HG03159 (cell line): ENCODE measurements around the gene SMPD2.

Experiments
- ATAC-seq: cut with Tn5 transposase; IDR thresholded peaks from one replicate; pipeline ENCODE4 v1.9.1; 2021; ENCODE audit warnings: mild to moderate bottlenecking, moderate library complexity; ENCODE audit not compliant: unreplicated experiment

Gene SMPD2

DNA sequence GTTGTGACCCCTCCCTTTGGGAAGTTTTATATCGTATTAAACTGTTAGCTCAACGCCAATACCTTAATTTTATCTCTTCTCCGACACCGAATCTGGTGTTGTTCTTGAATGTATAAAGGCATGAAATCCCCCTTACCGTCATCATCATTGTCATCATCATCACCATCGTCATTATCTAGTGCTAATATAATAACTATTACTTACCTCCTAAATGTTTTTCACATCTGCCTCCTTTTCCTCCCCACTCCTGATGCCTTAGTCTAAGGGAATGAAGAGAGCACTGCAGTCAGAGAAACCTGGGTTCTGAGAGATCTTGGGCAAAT is 43.2 kb downstream of the SMPD2 start:
- peak; percentile 9 for ATAC-seq

DNA sequence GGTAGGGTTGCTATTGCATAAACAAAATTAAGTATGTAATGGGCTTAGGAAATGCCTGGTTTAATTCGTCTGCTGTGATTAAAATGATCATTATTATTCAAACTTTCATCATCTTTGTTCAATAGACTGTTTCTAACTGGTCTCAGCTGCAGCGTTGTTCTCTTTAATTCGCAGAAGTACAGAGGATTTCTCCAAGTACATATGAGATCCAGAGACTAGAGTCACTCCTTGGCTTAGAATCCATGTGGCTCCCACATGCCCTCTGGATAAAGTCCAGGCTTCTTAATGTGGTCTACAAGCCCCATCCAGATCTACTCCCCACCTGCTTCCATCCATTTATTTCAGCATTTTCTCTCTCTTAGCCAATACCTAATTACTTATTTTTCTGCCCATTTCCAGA is 43.6 kb downstream of the SMPD2 start:
- no peak for ATAC-seq

DNA sequence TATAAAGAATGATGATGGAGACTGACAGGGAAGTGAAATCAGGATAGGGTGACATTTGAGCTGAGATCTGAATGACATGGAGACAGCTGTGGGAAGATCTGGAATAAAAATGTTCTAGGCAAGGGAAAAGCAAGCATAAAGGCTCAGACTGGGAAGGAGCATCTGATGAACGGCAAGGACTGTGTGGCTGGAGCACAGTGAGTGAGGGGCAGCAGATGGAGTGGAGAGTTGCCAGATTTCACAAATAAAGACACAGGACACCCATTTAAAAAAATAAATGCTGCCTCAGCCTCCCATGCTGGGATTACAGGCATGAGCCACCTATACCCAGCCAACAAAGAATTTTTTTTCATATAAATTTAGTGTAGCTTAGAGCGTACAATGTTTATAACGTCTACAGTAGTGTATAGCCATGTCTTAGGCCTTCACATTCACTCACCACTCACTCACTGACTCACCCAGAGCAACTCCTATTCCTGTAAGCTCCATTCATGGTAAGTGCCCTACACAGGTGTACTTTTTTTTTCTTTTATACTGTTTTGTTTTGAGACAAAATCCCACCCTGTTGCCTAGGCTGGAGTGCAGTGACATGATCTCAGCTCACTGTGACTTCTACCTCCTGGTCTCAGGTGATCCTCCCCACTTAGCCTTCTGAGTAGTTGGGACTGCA is 44.9 kb downstream of the SMPD2 start:
- ATAC-seq: no peak

DNA sequence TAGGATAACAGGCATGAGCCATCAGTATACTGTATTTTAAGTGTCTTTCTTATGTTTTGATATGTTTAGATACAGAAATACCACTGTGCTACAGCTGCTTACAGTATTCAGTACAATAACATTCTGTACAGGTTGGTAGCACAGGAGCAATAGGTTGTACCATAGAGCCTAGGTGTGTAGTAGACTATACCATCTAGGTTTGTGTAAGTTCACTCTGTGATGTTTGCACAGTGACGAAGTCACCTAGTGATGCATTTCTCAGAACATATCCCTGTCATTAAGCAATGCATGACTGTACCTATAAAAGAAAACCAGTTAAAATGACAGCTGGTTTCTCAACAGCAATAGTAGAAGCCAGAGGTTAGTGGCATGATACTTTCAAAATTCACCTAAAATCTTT is 45.5 kb downstream of the SMPD2 start:
- ATAC-seq: no peak

DNA sequence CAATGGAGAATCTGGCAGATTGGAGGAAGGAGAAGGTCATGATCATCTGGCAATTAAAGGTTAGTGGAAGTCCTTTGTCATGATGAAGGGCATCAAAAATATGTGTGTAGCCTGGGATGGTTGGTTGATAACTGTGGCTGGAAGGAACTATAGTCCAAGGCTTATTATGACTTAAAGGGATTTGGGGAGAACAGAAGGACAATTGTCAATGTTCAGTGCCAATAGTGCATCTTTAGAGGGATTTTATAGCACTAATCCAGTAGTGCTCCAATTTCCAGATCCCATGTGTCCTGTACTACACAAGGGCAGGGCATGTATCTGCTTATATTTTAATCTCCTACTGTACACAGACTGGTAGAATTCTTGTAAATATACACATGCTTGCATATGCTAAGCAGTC is 47.5 kb downstream of the SMPD2 start:
- ATAC-seq: no peak

DNA sequence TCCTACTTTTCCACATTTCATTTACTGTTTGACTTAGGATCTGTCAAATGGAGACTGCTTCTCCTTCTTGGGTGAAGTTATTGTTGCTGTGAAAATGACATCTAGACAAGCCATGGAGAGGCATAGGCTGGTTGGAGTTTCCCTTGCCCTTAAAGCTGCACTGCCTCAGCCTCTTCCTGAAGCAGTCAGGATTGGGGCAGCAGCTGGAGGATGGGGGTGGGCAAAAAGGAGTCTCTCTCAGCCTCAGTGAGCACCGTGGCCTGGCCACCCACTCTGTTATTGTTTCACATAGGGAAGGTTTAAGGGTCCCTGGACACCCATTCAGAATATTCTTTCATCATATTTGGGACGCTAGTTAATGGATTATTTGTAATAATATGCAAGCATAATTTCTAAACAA is 50.2 kb downstream of the SMPD2 start:
- ATAC-seq: no peak

DNA sequence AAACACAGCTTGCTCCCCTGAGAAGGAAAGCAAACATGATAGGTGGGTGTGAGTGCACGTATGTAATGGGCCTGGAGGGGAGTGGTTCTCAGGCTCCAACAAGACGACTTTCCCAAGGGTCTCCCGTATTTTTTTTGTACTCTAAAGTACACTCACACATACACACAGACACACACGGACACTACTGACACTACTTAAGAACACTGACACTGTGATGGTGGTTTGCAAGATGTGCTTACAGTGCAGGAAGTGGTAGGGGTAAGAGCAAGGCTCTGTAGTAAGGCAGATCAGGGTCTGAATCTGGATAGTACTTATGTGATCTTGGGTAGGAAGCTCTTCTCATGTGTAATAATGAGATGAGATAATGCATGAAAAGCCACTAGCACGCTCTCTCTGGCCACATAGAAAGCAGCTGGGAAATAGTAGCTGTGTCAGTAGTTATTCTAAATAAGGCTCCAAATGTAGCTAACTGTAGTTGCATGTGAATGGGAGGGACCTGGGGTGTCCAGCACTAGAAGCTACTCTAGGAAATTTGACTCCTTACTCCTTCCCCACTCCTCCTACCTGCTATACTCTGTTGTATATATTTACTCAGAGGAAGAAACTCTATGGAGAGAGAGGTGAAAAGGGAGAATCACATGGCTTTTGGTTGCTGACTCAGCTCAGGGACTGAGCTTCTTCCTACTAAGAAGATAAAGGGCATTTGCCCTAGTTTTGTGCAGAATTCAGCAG is 50.8 kb downstream of the SMPD2 start:
- no peak for ATAC-seq
